Stimulated activated CD4-positive, alpha-beta T cell treated with anti-CD3 and anti-CD28 coated beads, Interleukin-4, amount 100 ng/mL, for 4 hours (primary cell): Measurements from ENCODE around the gene SPAG16.

Experiments used
- DNase-seq, 2 experiments: peaks; one replicate each; pipeline ENCODE4 v3.0.0-alpha.2; 2020

The SPAG16 gene

GRCh38 chr2:214196260-214196659 is 912.0 kb downstream of the SPAG16 start:
- no peak for DNase-seq

DNA sequence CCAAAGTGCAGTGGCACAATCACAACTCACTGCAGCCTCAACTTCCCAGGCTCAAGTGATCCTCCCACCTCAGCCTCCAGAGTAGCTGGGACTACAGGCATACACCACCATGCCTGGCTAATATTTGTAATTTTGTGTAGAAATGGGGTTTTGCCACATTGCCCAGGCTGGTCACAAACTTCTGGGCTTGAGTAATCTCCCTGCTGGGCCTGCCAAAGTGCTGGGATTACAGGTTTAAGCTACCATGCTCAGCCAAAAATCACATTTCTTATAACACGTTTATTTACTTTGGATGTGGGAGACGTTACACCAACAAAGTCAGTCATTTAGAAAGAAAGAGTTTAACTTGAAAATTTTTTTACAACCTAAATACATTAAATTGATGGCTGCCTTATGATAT is 917.6 kb downstream of the SPAG16 start:
- no peak for DNase-seq

- no peak for DNase-seq
Observed at GRCh38 chr2:214203214-214203613, 919.0 kb downstream of the SPAG16 start.

DNA sequence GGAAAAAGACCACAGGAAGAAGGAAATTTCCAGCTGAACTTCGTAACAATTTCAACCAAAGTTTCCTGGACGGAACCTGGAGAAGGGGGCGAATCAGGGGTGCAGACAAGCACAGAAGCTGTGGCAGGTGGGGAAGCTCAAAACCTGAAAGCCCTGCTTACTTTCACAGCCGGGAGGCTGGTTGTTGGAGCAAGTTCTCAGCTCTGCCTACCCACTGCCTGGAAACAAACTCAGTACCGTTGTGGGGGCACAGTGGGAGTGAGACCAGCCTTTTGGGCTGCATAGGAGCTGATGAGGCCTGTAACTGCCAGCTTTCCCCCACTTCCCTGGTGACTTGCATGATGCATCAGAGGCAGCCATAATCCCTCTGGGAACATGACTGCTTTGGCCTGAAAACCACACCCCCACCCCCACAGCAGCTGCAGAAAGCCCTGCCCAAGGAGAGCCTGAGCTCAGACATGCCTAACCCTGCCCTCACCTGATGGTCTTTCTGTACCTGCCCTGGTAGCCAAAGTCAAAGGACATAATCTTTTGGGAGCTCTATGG is 919.6 kb downstream of the SPAG16 start:
- no peak for DNase-seq

GRCh38 chr2:214215107-214215506 is 930.8 kb downstream of the SPAG16 start:
- no peak for DNase-seq

DNA sequence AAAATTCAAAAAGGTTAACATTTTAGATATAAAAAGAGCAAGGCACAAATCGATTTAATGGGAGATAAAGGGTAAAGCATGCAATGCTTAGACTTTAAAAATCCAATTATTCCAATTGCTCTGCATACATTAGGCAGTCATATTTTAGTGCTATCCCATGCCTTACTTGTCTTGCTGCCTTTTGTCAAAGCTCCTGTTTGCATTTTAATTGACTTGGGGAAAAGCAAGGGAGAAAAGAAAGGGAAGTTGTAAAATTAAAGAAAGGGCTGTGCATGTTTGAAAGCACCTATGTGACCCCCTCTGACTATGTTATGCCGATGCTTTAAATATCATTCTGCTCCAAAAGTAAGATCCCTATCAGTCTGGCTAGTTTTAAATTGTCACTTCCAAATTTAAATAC is 932.9 kb downstream of the SPAG16 start:
- DNase-seq, result no peak

GRCh38 chr2:214217599-214217998 is 933.3 kb downstream of the SPAG16 start:
- no peak for DNase-seq

DNA sequence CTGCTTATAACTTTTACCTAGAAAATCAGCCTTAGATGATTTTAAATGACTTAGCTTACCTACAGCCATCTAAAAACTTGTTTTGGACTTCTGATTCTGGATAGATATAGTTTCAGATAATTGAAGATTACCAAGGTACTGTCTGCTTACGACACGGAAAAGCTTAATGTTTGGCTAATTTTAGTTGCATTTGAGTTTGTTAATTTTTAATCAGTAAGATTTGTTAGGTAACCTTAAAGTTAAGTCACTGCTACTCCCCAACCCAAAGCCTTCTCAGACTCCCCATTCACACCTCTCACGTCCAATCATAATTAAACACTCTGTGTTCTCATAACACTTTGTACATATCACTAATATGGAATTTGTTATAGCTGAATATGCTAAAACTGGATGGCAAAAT is 936.0 kb downstream of the SPAG16 start:
- DNase-seq, result no peak

GRCh38 chr2:214226061-214226460 is 941.8 kb downstream of the SPAG16 start:
- DNase-seq, result no peak

GRCh38 chr2:214232271-214232670 is 948.0 kb downstream of the SPAG16 start:
- no peak for DNase-seq

GRCh38 chr2:214233164-214233563 is 948.9 kb downstream of the SPAG16 start:
- no peak for DNase-seq

DNA sequence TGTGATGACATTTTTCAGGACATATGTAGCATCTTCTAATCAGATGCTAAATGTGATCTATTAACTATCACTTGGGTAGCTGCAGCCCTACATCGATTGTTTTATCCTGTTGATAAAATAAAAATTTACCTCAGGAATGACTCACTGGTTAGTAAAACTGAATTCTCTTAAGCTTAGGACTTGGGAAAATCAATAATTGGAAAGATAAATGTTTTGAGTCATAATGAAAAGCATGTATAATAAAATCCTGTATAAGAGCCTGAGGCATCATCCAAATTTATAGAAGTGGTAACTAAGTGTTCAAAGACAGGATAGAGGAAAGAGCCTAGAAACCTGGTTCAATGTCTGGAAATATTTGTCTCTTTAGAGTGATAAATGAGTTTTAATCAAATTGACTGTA is 958.5 kb downstream of the SPAG16 start:
- DNase-seq, result no peak

GRCh38 chr2:214244847-214245246 is 960.6 kb downstream of the SPAG16 start:
- DNase-seq, result no peak

GRCh38 chr2:214246417-214246816 is 962.2 kb downstream of the SPAG16 start:
- no peak for DNase-seq

DNA sequence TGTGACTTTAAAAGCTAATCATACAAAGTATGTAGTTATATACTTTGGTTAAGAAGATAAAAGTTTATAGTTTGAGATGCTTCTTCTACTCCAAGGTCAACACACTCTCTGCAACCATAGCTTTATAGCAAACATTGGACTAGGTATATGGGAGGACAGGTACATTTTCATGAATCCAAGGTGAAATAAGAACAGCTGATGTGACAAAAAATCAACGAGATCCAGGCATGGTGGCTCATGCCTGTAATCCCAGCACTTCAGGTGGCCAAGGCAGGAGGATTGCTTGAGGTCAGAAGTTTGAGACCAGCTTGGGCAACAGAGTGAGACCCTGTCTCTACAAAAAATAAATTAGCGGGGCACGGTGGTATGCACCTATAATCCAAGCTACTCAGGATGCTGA is 963.3 kb downstream of the SPAG16 start:
- no peak for DNase-seq

DNA sequence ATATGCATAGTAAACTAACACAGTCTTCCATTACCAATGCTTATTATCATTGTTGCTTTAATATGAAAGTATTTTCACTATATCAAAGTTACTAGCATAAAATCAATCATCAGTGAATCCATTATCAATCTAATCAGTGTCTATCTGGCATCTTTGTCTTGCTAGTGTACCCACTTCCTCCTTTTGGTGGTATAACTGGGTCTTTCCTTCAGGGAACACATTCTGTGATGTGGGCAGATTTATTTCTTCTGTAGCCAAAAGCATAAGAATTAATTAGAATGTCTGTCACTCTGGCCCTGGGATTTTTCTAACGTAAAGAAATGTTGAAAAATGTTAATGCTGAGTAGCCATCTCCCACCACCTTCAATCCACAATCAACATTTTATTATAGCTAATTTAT is 970.8 kb downstream of the SPAG16 start:
- DNase-seq, result no peak

DNA sequence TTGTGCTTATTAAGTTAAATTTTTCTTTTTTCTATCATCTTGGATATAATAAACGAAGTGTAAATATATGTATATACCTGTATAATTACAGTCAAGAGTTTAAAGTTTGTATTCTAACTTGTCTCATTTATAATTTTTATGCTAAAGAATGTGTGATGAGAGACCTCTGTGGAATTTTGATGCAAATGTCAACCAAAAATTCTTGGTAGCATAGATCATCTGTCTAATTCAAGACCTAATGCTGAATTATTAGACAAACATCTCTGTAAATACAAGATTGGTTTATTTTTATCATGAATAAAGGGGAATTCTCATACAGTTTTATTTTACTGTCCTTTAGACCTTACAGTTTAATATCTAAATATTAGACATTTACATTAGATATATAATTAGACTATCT is 977.4 kb downstream of the SPAG16 start:
- no peak for DNase-seq

- no peak for DNase-seq
Observed at GRCh38 chr2:214264171-214264570, 979.9 kb downstream of the SPAG16 start.

DNA sequence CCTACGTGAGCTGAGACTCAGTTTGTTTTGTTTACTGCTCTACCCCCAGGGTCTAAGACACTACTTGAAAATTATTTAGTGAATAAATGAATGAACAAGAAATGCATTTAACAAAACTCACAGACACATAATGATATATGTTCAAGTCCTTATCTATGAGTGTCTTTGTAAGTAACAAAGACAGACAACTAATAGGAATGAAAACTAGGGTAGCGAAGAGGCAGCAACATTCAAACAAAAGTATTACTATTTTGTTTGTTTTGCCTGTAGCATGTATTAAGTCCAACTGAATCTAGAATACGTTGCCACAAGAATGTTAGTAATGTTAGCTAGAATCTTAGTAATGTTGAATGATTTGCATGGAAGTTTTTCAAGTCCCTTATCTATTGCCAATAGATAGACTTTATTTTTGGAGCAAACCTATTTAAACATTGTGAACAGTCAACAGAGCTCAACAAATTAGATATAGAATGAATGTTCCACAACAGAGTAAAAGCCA is 981.8 kb downstream of the SPAG16 start:
- no peak for DNase-seq

DNA sequence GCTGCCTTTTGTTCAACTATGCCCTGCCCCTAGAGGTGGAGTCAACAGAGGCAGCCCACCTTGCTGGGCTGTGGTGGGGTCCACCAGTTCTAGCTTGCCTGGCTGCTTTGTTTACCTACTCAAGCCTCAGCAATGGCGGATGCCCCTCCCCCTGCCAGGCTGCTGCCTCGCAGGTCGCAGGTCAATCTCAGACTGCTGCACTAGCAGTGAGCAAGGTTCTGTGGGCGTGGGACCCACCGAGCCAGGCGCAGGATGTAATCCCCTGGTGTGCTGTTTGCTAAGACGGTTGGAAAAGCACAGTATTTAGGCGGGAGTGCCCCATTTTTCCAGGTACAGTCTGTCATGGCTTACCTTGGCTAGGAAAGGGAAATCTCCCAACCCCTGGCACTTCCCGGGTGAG is 993.6 kb downstream of the SPAG16 start:
- DNase-seq, result no peak

- no peak for DNase-seq
Observed at GRCh38 chr2:214286011-214286410, 1001.7 kb downstream of the SPAG16 start.

DNA sequence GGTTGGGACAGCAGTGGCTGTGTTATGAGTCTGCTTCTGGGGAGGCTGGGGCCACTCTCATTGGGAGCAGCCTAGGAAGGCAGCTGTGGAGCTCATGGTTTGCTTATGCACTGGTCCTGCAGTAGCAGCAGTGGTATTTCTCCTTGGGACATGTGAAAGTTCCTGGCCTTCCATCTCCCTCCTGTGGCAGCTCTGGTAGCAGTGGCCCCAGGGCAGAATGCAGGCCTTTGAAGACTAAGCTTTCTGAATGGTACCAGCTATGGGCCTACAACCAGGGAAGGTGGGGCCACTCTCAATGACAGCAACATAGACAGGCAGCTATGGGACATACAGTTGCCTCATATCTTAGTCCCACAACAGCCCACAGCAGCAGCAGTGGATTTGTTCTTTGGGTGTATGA is 1009.3 kb downstream of the SPAG16 start:
- DNase-seq, result no peak

DNA sequence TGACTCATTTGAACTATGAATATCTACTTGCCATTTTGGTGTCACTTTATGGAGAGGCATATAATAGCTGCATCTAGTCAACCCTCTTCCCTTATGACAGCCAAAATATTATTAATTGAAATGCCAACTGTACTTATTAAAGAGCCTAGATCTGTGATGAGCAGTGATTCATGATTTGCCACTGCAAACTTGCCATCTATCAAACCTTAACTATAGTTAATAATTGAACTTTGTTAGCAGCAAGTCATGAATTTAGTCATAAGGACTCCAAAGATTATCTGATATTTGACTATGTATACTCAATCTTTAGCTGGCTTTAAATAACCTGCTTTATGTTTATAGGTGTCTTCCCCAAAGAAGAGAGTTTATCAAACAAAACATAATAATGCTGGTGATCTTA is 1010.2 kb downstream of the SPAG16 start:
- DNase-seq, result no peak

- no peak for DNase-seq
Observed at GRCh38 chr2:214297423-214297822, 1013.2 kb downstream of the SPAG16 start.

- DNase-seq, result no peak
Observed at GRCh38 chr2:214310319-214310718, 1026.1 kb downstream of the SPAG16 start.
